ENCODE data around the gene EMP2. TPM values are rescaled to one million over a fixed set of nuclear protein-coding genes. Genes with fewer than 3 reads are reported as not detected.
A peak's percentile ranks its signal among the peaks of the same experiment; 100 is the strongest.

The EMP2 gene
- total and polyA plus RNA-seq, 2 donors (not counting 1 experiment from before 2014, with no cell fraction given): 22.5 to 36.8 TPM

DNA sequence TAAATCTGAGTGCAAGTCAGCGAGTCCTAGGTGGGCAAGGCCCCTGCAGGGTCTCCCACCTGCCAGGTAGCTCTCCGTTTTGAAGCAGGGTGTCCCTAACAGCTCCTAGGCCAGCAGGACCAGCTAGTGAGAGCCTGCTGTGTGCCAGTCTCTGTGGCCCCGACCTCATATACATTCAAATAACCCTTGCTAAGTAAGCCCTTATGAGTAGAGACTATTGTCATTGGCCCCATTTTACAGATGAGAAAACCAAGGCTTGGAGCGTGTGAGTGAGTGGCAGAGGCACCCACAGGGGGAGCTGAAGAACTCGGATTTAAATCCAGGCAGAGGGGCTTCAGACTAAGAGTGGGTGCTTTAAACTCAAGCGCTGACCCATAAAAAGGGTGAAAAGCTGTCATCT is 39.7 kb upstream of the EMP2 start:
- H3K27ac ChIP-seq (ENCODE audit: insufficient read depth, low read length): no peak overlapping the region
- H3K4me2 ChIP-seq (ENCODE audit: extremely low read depth, insufficient read depth, low read length): no peak overlapping the region
- H3K4me3 ChIP-seq (replicated peaks in 1 of 4; ENCODE audit: control extremely low read depth in 1 of 4, insufficient read depth in 1 of 4, low read depth in 3 of 4, low read length in 4 of 4): no peak overlapping the region
- no peak for TF ChIP-seq CTCF (conservative IDR thresholded peaks at IDR 0.05 in 1 of 2, IDR thresholded peaks at IDR 0.05 in 1 of 2; ENCODE audit: low read depth in 1 of 2, low read length in 2 of 2)
- TF ChIP-seq EZH2 (IDR thresholded peaks at IDR 0.05; ENCODE audit: low read length, missing control alignments): no peak
- H3K36me3 ChIP-seq (ENCODE audit: control insufficient read depth, insufficient read depth, low read length): no peaks in the 10 kb centered on the region
- H3K27me3 ChIP-seq (ENCODE audit: control insufficient read depth, insufficient read depth, low read length): no peaks in the 10 kb centered on the region
- DNase-seq (ENCODE audit: low read depth in 2 of 2): no peak
- no peak overlapping the region for H3K9ac ChIP-seq (ENCODE audit: insufficient read depth, low read length)
- H2AFZ ChIP-seq (ENCODE audit: low read length): no peak overlapping the region
- H4K20me1 ChIP-seq (ENCODE audit: control insufficient read depth, extremely low read depth, insufficient read depth, low read length): no peaks in the 10 kb centered on the region
- no peaks in the 10 kb centered on the region for H3K4me1 ChIP-seq (ENCODE audit: control insufficient read depth, extremely low read depth, insufficient read depth, low read length)
- no peaks in the 10 kb centered on the region for H3K79me2 ChIP-seq (ENCODE audit: control insufficient read depth, insufficient read depth, low read length)
- no peaks in the 10 kb centered on the region for H3K9me3 ChIP-seq (ENCODE audit: control insufficient read depth, insufficient read depth, low read depth, low read length)

DNA sequence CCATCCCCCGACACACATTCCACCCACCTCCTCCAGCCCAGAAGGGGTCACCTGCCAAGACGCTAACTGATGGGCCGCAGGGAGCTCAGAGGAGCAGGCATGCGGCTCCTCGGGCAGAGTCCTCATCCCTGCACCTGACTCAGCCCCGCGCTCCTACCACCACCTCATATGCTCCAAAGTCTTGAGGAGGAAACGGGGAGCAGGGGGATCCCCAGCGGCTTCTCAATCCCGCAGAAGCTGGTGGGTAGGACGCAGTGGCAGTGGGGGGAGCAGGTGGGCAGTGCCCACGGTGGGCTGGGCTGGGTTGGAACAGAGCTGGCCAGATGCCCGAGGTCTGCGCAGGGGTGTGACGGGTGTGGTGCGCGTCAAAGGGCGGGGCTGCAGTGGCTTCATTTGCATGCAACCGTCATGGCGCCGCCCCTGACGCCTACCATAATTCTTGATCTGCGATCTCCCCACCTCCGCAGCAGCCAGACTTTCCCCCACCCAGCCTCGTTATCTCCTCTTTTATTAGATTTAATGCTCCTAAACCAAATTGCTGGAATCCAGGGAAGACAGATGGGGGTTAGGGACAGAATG is 39.0 kb upstream of the EMP2 start:
- H3K4me3 ChIP-seq (replicated peaks in 1 of 4; ENCODE audit: control extremely low read depth in 1 of 4, insufficient read depth in 1 of 4, low read depth in 3 of 4, low read length in 4 of 4): no peak overlapping the region
- no peaks in the 10 kb centered on the region for H3K4me1 ChIP-seq (ENCODE audit: control insufficient read depth, extremely low read depth, insufficient read depth, low read length)
- no peaks in the 10 kb centered on the region for H3K36me3 ChIP-seq (ENCODE audit: control insufficient read depth, insufficient read depth, low read length)
- no peak overlapping the region for H3K9ac ChIP-seq (ENCODE audit: insufficient read depth, low read length)
- no peaks in the 10 kb centered on the region for H3K79me2 ChIP-seq (ENCODE audit: control insufficient read depth, insufficient read depth, low read length)
- peak in 1 of 2 donors; percentile 33 for DNase-seq (ENCODE audit: low read depth in 2 of 2)
- no peak for TF ChIP-seq EZH2 (IDR thresholded peaks at IDR 0.05; ENCODE audit: low read length, missing control alignments)
- TF ChIP-seq CTCF (conservative IDR thresholded peaks at IDR 0.05 in 1 of 2, IDR thresholded peaks at IDR 0.05 in 1 of 2; ENCODE audit: low read depth in 1 of 2, low read length in 2 of 2): no peak
- no peaks in the 10 kb centered on the region for H3K9me3 ChIP-seq (ENCODE audit: control insufficient read depth, insufficient read depth, low read depth, low read length)
- H3K27ac ChIP-seq (ENCODE audit: insufficient read depth, low read length): no peak overlapping the region
- no peak overlapping the region for H2AFZ ChIP-seq (ENCODE audit: low read length)
- no peak overlapping the region for H3K4me2 ChIP-seq (ENCODE audit: extremely low read depth, insufficient read depth, low read length)
- H4K20me1 ChIP-seq (ENCODE audit: control insufficient read depth, extremely low read depth, insufficient read depth, low read length): no peaks in the 10 kb centered on the region
- no peaks in the 10 kb centered on the region for H3K27me3 ChIP-seq (ENCODE audit: control insufficient read depth, insufficient read depth, low read length)

GRCh38 chr16:10618710-10619209 is 38.4 kb upstream of the EMP2 start:
- DNase-seq (ENCODE audit: low read depth in 2 of 2): no peak
- Histone ChIP-seq H4K20me1 (ENCODE audit: control insufficient read depth, extremely low read depth, insufficient read depth, low read length) (no peaks in the 10 kb centered on the region), H3K4me3 (replicated peaks in 1 of 4; ENCODE audit: control extremely low read depth in 1 of 4, insufficient read depth in 1 of 4, low read depth in 3 of 4, low read length in 4 of 4) (no peak overlapping the region), H2AFZ (ENCODE audit: low read length) (no peak overlapping the region), H3K9me3 (ENCODE audit: control insufficient read depth, insufficient read depth, low read depth, low read length) (no peaks in the 10 kb centered on the region), H3K79me2 (ENCODE audit: control insufficient read depth, insufficient read depth, low read length) (no peaks in the 10 kb centered on the region), H3K27ac (ENCODE audit: insufficient read depth, low read length) (no peak overlapping the region), H3K36me3 (ENCODE audit: control insufficient read depth, insufficient read depth, low read length) (no peaks in the 10 kb centered on the region), H3K9ac (ENCODE audit: insufficient read depth, low read length) (no peak overlapping the region), H3K4me2 (ENCODE audit: extremely low read depth, insufficient read depth, low read length) (no peak overlapping the region), H3K27me3 (ENCODE audit: control insufficient read depth, insufficient read depth, low read length) (no peaks in the 10 kb centered on the region), H3K4me1 (ENCODE audit: control insufficient read depth, extremely low read depth, insufficient read depth, low read length) (no peaks in the 10 kb centered on the region)
- TF ChIP-seq CTCF (conservative IDR thresholded peaks at IDR 0.05 in 1 of 2, IDR thresholded peaks at IDR 0.05 in 1 of 2; ENCODE audit: low read depth in 1 of 2, low read length in 2 of 2): no peak
- TF ChIP-seq EZH2 (IDR thresholded peaks at IDR 0.05; ENCODE audit: low read length, missing control alignments): no peak

Measured in fibroblast of lung (primary cell).